ENCODE measurements around the gene NLN.

NLN gene

GRCh38 chr5:65873181-65873750 lies 151.3 kb downstream of the NLN start:
- DNase-seq (ENCODE audit: low spot score), result no peak

DNA sequence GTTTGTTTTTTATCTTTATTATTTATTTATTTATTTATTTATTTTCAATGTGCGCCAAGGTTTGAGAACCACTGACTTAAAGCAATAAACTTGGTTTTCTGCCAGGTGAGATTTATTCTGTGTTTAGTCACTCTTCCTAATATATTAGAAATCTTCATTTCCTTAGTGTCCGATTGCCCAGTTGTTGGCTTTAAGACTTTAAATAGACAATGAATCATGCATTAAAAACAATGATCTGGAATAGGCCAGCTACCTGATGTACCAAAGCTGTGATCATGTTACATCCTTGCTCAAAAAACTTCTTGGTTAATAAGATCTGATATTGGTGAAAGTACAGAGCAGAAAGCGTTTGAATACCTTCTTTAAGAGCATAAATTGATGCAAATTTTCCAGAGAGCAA lies 152.2 kb downstream of the NLN start:
- DNase-seq (ENCODE audit: low spot score), result no peak

DNA sequence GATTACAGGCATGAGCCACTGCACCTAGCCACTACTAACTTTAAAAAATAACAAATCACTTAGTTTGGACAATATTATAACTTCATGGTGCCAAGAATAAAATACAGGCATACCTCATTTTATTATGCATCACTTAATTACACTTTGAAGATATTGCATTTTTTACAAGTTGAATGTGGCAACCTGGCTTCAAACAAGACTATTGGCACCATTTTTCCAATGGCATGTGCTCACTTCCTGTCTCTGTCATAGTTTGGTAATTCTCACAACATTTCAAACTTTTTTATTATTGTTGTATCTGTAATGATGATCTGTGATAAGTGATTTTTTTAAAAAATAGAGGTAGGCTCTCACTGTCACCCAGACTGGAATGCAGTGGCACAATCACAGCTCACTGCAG lies 154.5 kb downstream of the NLN start:
- DNase-seq (ENCODE audit: low spot score), result no peak

DNA sequence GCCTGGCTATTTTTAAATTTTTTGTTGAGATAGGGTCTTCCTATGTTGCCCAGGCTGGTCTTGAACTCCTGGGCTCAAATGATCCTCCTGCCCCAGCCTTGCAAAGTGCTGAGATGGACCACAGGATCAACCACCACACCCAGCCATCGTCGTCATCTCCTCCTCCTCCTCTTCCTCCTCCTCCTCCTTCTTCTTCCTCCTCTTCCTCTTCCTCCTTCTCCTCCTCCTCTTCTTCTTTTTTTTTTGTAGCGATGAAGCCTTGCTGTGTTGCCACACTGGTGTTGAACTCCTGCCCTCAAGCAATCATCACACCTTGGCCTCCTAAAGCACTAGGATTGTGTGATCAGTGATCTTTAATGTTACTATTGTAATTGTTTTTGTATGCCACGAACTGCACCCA lies 155.0 kb downstream of the NLN start:
- no peak for DNase-seq (ENCODE audit: low spot score)

Data from HuH-7.5 (cell line).